Activated T-helper 1 cell treated with Interleukin-2 at 50 U/mL for 16 hours (primary cell): Measurements from ENCODE around the gene ZNRF1.

Experiments used
- DNase-seq: peaks from one replicate; pipeline ENCODE4 v3.0.0-alpha.2; 2020; ENCODE audit warnings: low read depth

Gene ZNRF1

DNA sequence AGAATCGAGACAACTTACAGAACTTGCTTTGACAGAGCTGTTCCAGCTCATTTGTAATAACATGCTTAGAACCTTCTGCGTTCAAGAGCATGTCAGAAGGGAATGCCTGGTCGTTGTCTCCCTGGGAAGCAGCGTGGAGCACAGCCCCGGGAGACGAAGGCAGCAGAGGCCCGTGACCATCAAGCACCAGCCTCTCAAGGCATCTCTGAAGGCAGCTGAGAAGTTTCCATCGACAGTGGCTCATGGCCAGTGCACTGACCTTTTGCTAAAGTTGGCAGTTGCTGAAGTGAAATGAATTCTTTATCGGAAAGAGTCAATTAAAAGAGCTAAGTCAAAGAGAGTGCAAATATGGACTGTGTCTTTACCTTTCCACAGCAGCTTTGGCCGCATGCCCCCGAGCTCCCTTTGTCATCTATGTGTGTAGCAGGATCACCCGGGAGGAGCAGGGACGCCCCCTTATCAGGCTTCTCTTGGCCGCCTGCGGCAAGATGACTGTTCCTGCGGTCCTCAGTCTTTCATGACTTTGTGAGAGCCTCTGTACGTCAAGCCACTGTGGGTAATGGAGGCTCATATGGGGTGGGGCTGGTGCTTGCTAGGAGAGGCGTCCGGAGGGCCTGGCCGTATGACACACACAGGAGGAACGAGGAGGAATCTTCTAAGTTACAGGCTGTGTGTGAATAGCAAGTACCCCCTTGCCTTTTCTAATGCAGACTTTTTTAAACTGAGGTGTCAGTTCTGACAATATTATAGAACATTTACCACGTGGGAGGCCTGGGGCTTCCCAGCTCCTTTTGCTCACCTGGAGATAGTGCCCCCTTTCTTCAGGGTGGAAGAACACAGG, 63.5 kb downstream of the ZNRF1 start:
- DNase-seq: no peak

GRCh38 chr16:75062976-75063346, 64.1 kb downstream of the ZNRF1 start:
- DNase-seq: no peak

DNA sequence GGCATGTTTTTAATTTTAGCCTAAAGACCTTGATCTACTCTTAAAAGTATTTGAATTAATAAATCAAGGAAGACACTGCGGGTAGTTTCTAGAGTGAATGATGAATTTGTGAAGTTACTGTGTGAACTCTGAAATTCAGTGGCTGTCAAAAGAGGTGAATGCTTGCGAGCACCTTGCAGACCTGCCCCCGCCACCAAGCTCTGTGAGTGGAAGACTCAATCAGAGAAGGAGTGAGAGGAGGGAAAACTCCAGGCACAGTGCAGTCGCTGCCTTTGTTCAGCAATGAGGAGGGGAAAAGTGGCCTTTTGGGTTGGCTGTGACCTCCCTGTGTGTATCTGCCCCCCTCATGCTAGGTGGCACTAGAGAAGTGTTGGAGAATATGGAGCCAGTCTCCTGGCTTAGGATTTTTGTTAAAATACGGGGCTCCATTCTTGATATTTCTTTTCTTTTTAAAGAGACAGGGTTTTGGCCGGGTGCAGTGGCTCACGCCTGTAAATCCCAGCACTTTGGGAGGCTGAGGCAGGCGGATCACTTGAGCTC, 64.8 kb downstream of the ZNRF1 start:
- DNase-seq: no peak

DNA sequence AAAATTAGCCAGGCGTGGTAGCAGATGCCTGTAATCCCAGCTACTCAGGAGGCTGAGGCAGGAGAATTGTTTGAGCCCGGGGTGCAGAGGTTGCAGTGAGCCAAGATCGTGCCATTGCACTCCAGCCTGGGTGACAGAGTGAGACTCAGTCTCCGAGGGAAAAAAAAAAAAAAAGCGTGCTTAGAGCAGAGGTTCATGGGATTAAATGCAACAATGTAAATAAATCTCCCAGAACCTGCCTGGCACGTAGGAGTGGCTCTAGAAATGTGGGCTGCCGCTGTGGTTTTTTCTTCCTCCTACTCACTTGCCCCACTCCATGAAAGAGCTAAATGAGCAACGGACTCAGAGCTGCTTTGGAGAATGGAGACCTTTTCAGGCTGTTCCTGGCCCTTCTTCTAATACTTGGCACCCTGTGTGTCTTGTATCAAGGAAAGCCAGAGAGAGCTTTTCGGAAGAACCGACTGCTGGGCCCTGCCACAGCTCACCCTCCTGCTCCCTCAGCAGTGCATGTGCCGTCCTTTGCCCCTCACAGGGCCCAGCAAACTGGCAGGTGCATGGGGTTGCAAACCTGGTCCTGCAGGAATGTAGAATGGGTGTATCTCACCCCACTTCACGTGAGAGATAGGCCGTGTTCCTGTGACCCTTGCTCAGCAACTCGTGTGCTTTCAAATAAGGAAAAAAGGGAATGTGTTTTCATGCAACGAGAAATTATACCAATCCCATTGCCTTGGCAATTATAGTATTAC, 65.8 kb downstream of the ZNRF1 start:
- no peak for DNase-seq

DNA sequence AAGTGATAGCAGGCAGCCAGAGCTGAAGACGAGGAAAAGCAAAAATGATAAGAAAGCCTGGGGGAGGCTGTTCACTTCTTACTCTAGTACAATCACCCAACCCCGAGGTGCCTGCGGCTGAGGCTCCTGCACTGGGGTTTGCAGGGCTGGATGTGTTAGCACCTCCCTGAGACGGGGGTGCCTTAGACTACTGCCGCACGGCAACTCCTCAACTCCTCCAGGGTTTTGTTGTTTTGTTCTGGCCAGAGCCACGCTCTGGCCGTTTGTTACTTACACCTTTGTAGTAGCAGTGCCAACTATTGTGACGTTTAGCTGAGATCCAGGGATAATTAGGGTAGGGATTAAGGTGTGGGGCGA, 66.3 kb downstream of the ZNRF1 start:
- DNase-seq: no peak

DNA sequence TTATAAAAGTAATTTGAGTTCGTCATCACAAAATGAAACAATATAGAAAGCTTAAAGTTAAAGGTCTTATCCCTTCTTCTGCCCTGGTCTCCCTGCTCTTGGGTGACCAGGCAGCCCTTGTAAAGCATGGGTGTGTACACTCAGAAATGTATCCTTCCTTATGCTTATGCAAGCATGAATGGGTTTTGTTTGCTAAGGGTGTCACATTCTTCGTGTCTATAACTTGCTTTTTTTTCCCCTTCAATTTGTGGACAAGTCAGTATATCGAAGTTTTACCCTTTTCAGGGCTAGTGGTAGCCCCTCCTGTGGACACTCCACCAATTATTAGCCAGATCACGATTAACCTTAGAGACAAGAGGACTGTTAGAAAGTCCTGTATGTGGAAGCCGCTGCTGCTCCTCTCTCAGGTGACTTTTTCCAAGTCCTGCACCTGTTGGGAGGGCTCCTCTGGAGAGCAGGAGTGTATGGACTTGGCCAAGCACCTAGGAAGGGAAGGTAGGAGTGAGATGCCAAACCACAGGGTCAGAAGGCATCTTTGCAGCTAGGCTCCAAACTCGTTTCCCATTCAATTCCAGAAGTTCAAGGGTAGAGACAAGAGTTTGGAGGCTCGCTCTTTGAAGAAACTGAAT, 66.8 kb downstream of the ZNRF1 start:
- no peak for DNase-seq

- DNase-seq: no peak
These were observed 68.1 kb downstream of the ZNRF1 start for GRCh38 chr16:75066861-75067447.

DNA sequence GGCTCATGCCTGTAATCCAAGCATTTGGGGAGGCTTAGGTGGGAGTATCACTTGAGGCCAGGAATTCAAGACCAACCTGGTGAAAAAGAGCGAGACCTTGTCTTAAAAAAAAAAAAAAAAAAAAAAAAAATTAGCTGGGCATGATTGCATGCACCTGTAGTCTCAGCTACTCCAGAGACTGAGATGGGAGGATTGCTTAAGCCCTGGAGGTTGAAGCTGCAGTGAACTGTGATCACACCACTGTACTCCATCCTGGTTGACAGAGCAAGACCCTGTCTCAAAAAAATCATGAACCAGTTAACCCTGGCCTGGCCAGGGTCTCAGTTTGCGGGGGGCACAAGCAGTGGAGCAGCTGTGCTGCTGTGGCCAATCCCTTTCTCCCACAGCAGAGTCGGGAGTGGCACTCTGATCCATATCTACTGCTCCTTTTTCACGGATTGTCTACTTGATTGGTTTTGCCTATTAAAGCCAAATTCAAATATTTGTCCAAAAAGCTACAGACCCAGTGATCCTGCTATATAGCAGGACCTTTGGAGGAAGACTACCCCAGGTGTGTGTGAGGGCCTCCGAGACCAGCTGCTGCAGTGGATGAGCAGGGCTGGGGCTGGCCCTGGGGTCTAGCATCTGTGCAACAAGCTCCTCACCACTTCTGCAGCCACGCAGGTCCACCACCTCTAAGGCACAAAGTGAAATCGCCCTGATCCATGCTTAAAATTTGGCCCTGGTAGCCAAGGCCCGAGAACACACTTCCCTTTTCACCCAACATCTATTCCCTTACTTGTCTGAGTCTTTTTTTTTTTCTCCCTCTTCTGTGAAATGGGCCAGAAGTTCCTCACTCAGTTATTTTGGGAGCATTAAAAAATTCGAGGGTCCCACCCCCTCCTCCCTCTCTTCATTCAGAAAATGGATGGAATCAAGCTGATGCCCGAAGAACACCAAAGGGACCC, 69.5 kb downstream of the ZNRF1 start:
- DNase-seq: no peak

DNA sequence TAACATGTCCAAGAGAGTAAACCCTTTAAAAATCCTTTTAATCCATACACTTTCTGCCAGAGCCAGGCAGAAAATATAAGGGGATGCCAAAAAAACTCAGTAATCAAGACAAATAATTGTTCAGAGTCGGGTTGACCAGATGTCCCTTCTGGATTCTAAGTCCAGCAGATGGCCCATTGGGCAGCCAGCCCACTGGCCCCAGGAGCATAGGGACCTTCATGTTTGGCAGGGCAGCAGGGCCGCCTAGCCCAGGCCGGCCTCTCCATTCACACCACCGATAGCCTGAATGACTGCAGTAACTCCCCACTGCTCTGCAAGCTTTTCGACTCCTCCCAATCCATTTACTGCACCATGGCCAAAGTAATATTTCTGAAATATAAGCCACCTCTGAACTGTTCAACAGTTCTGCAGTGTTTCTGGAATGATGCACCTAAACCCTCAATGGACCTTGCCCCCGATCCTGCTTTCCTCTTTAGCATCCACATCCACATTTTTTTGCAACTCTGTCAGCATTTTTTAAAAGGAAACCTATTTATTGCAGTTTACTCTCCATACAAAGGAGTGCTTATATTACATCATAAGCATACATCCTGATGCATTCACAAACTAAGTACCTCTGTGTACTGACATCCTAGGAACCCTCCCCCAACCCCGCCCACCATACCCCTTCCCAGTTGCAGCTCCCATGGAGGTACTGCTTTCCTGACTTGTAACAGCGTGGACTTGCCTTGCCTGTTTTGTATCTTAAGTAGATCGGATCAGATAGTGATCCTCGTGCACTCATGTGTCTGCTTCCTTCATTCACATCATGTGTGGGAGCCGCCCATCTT, 71.4 kb downstream of the ZNRF1 start:
- no peak for DNase-seq

GRCh38 chr16:75071621-75072020, 72.8 kb downstream of the ZNRF1 start:
- DNase-seq: no peak

GRCh38 chr16:75072239-75072947, 73.6 kb downstream of the ZNRF1 start:
- DNase-seq: no peak

DNA sequence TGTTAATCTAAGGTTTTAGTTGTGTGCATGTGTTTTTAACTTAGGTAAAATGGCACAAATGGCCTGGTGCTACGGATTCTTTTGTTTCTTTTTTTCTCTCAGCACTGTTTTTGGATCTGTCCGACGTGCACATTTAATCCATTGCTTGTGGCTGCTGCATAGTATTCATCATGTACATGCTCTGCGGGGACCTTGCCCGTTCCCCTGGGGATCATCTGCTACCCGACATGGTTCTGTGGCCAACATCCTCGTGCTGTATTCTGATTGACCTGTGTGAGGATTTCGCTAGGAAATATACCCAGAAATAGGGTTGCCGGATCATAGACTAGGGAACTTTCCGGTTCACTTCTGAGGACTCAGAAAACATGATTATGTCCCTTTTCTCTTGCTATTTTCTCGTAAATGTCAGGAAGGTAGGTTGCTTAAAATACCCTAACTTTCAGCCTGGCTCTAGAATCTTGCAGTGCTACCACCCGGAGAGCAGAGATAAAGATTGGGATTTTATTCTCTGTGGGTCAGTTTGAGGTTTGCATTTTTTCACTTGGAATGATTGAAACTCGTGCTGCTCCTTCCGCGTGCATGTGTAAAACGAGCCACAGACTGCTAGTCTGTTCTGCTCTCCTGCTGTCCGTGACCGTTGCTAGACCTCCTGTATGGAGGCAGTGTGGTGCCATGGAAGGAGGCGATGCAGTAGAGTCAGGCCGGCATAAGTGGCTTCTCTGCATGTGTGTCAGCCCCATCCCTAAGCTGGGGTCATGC, 74.9 kb downstream of the ZNRF1 start:
- no peak for DNase-seq

DNA sequence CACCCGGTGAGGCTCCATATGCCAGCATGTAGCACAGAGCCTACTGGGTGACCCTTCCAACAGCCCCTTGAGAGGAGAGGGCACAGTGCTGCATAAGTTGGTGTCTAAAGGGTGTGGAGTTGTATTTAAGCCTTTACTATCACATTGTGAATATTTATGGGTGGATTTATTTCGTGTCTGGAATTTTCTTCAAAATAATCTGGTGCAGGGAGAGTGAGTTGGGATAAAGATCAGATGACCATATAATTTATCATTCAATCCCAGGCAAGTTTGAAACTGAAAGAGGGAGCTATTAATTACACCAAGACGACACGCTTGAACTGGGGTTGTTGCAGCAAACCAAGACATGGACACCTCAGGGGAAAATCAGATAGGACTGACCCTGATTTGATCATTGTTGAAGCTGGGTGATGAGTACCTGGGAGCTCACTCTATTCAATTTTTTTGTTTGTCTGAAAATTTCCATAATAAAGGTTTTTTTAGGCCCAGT, 75.5 kb downstream of the ZNRF1 start:
- no peak for DNase-seq

DNA sequence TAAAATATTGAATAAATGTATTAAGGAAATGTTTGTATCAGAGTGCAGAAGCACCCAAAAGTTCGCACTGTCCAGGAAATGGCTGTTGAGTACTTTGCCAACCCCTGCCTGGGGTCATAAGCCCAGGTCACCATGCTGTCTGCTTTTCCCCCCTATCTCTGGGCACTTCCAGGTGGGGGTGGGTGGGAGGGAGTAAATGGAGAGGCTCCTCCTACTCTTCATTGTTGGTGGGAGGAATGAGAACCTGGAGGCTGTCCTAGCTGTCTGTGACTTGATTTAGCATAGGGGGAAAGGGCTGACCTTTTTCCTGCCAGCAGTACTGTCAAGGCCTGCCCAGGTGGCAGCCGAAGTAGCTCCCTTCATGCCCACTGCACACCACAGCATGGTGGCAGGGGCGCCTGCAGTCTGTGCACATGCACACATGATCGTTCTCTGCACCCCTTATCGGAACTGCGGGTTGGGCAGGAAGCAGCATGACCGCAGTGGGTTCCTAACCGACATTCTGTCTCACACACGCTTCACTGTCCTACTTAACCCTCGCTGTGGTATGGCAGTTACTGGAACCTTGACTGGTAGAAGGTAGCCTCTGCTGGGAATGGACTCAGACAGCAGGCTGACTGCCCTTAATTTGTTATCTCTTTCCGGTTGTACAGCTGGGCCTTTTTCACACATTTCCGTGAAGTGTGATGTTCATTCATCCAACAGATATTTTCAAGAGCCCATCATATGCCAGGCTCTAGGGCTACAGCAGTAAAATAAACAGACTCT, 76.3 kb downstream of the ZNRF1 start:
- DNase-seq: peak; percentile 65

GRCh38 chr16:75075688-75076268, 77.0 kb downstream of the ZNRF1 start:
- DNase-seq: no peak

GRCh38 chr16:75078886-75079285, 80.1 kb downstream of the ZNRF1 start:
- DNase-seq: no peak

DNA sequence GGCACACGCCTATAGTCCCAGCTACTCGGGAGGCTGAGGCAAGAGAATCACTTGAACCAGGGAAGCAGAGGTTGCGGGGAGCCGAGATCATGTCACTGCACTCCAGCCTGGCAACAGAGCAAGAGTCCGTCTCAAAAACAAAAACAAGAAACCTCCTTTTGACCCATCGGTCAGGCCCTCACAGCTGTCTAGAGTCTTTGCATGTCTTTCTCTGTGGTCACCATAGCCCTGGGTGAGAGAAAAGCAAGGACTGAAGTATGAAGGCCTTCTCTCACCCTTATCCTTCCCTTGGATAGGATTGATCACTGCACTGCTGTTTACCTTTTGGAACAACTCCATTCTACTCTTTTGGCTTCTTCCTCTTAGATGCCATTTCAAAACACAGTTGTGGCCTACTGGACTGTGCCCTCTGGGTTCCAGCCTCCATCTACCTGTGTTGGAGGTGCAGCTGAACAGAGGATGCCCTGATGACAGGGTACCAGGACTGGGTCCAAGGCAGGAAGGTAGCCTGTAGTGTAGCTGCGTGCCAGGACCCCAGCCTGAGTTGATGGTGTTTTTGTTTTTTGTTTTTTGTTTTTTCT, 80.6 kb downstream of the ZNRF1 start:
- DNase-seq: no peak
